ENCODE results near the gene GSTA5. TPM values are rescaled to one million over a fixed set of nuclear protein-coding genes. Genes with fewer than 3 reads are reported as not detected.

The GSTA5 gene
- total RNA-seq: not detected in 2 replicates

DNA sequence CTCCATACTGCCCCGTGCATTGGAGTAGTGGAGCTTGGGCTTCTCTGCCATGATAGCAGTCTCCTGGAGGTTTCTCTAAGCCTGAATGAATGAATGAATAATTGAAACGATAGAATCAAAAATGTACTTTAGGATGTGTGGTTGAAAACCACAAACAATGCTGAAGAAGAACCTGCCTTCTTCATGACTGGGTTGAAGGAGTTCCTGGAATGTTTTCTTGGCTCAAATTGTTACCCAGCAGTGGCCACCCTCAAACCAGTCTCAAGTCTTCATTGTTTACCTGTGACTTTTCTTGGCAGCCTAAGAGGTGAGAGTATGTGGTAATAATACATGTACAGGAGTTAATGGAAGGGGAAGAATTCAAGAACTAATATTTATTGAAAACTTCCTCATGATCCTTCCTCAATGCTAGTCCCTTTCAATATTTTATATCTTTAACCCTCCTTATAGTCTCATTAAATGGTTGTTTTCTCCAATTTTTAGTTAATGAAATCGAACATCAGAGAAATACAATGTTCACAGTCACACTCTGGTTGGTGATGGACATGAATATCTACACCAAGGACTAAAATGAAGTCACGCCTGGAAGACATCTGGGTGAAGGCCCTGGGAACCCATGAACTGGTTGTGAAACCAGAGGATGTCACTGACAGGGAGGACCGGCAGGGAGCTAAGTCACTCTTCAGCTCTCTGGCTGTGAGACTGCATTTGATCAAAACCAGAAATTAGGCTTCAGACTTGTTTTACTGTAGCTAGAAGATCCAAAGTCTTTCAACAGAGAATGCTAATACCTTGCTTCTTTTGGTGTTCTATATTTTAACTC lies at the start of gene GSTA5:
Gene GSTA5 (minus strand): TSS at position 51 of the 823 bp plus-strand sequence.

GRCh38 chr6:52803668-52804255 lies 36.9 kb downstream of the GSTA5 start, which contains the start of gene GSTA1:
Gene GSTA1 (minus strand): TSS chr6:52803816. CDS start chr6:52799267, 4,549 bp downstream.

Other genes starting within 250 kb of the GSTA5 start
- 31.9 and 40.2 TPM in 2 replicates for gene TMEM14A, start 169.7 kb downstream of the GSTA5 start, total RNA-seq
- not detected in 2 replicates for gene GSTA2, start 77.3 kb downstream of the GSTA5 start, total RNA-seq
- not detected in 2 replicates for gene GSTA1, start 37.0 kb downstream of the GSTA5 start, total RNA-seq
- gene GSTA3, start 68.9 kb upstream of the GSTA5 start, total RNA-seq: not detected in 2 replicates
- gene GSTA4, start 154.5 kb upstream of the GSTA5 start, total RNA-seq: 23.2 and 28.6 TPM in 2 replicates
- gene CILK1, start 221.0 kb upstream of the GSTA5 start, total RNA-seq: 5.1 and 5.4 TPM in 2 replicates
- gene FBXO9, start 224.6 kb upstream of the GSTA5 start, total RNA-seq: 20.8 and 31.8 TPM in 2 replicates